K562 (cell line): ENCODE results near the gene REG3A. TPM values are rescaled to one million over a fixed set of nuclear protein-coding genes. Genes with fewer than 3 reads are reported as not detected.

Experiments used
- ATAC-seq: fragments of 200-7000 bp; cut with Tn5 transposase; 3 replicates; pipeline ENCODE4 v1.9.1; 2020; ENCODE audit warnings: moderate library complexity
- BruUV-seq: library from RNA; stranded (reverse); fragments of 400-500 nt; replicated peaks from 2 replicates; lab custom pipeline; 2021; lab: Mats Ljungman, UMichigan
- CTCF ChIA-PET: fragments of 300-600 bp; formaldehyde crosslinking; extraction: SDS; loops from one replicate; lab custom pipeline; 2021; ENCODE audit warnings: low intra/inter-chr PET ratio; lab: Yijun Ruan, JAX
- POLR2A ChIA-PET: fragments of 300-600, 350-650 bp; sonication (Branson Sonifier 250); formaldehyde crosslinking; extraction: SDS; loops from one replicate; lab custom pipeline; 2021; ENCODE audit warnings: antibody characterized with exemption, inconsistent platforms; lab: Yijun Ruan, JAX
- DNase-seq, 4 experiments: peaks; one replicate each; pipeline versions ENCODE4 v3.0.0 to v3.0.0-alpha.2; 2011 to 2018; ENCODE audit warnings: low spot score in 3 of 4, mixed read lengths in 3 of 4; ENCODE audit errors: extremely low read depth in 1 of 4
- FAIRE-seq: peaks from 2 replicates; lab custom pipeline; 2011; peaks lifted over from hg19 to GRCh38; lab: Jason Lieb, UNC
- H2AFZ ChIP-seq: 2 replicates; pipeline ENCODE4 v1.6.0; 2011; ENCODE audit warnings: low read depth, low read length, control low read depth, inconsistent platforms
- H3K27ac ChIP-seq: fragments of 200-600 bp; 3 replicates; pipeline ENCODE4 v1.8.0; 2011; ENCODE audit warnings: low read depth, mild to moderate bottlenecking, control low read depth, inconsistent platforms, low read length, moderate library complexity, mixed read lengths; ENCODE audit errors: extremely low read depth
- H3K27me3 ChIP-seq, 2 experiments: fragments of 300-600 bp in 1 of 2; 2 replicates in 1 of 2; 3 replicates in 1 of 2; pipeline versions ENCODE4 v1.6.0 to v1.8.0; 2011; ENCODE audit warnings: inconsistent platforms in 2 of 2, low read length in 2 of 2, mild to moderate bottlenecking in 1 of 2, mixed read lengths in 1 of 2, moderate library complexity in 1 of 2; ENCODE audit not compliant: control insufficient read depth in 2 of 2, insufficient read depth in 2 of 2
- H3K36me3 ChIP-seq: fragments of 300-600 bp; 3 replicates; pipeline ENCODE4 v1.8.0; 2011; ENCODE audit warnings: mild to moderate bottlenecking, low read length, inconsistent platforms; ENCODE audit not compliant: control insufficient read depth, insufficient read depth
- H3K4me1 ChIP-seq, 2 experiments: fragments of 200-600 bp in 1 of 2; replicated peaks in 1 of 2; 2 replicates in 1 of 2; 3 replicates in 1 of 2; pipeline versions ENCODE4 v1.5.1 to v1.8.0; 2011; ENCODE audit warnings: inconsistent platforms in 2 of 2, low read length in 2 of 2, mild to moderate bottlenecking in 1 of 2, mixed read lengths in 1 of 2, moderate library complexity in 1 of 2; ENCODE audit not compliant: control insufficient read depth in 2 of 2, insufficient read depth in 2 of 2
- H3K4me2 ChIP-seq: 2 replicates; pipeline ENCODE4 v1.6.1; 2011; ENCODE audit warnings: low read length, control low read depth, inconsistent platforms, mixed read lengths; ENCODE audit not compliant: insufficient read depth
- H3K4me3 ChIP-seq: fragments of 200-600 bp; sonication (generic), shearing (Covaris generic); 2 replicates; pipeline ENCODE4 v1.5.1; 2016; ENCODE audit warnings: control low read depth, inconsistent platforms
- H3K79me2 ChIP-seq: fragments of 200-600 bp; 3 replicates; pipeline ENCODE4 v1.8.0; 2011; ENCODE audit warnings: low read length, inconsistent platforms; ENCODE audit not compliant: control insufficient read depth, insufficient read depth
- H3K9ac ChIP-seq, 2 experiments: 2 replicates each; pipeline versions ENCODE4 v1.6.0 to v1.6.1; 2011; ENCODE audit warnings: low read depth in 2 of 2, low read length in 2 of 2, control low read depth in 1 of 2, inconsistent platforms in 1 of 2, mild to moderate bottlenecking in 1 of 2, mixed read lengths in 1 of 2; ENCODE audit not compliant: insufficient read depth in 1 of 2
- H3K9me1 ChIP-seq: one replicate; pipeline ENCODE4 v1.6.0; 2011; ENCODE audit warnings: inconsistent platforms, mild to moderate bottlenecking, low read length, moderate library complexity; ENCODE audit not compliant: control insufficient read depth, insufficient read depth
- H3K9me3 ChIP-seq: replicated peaks from 2 replicates; pipeline ENCODE4 v1.5.1; 2011; ENCODE audit warnings: low read depth, low read length, inconsistent platforms; ENCODE audit not compliant: control insufficient read depth, insufficient read depth
- H4K20me1 ChIP-seq: replicated peaks from 2 replicates; pipeline ENCODE4 v1.6.1; 2011; ENCODE audit warnings: low read length, inconsistent platforms, mixed read lengths; ENCODE audit not compliant: control insufficient read depth, insufficient read depth
- ELF1 ChIP-seq: fragments of 200-800 bp; sonication (Bioruptor generic); IDR thresholded peaks from 2 replicates; pipeline ENCODE4 v1.6.1; 2016; ENCODE audit warnings: missing genetic modification characterization, missing compliant biosample characterization
- ESRRB ChIP-seq: fragments of 250-450 bp; sonication (Bioruptor Pico); IDR thresholded peaks from 2 replicates; pipeline ENCODE4 v1.5.0; 2020; ENCODE audit warnings: mild to moderate bottlenecking, moderate library complexity, borderline replicate concordance
- GATAD2B ChIP-seq: fragments of 450-650 bp; IDR thresholded peaks from 2 replicates; pipeline ENCODE4 v1.6.1; 2017; ENCODE audit warnings: mild to moderate bottlenecking, borderline replicate concordance
- KDM2B ChIP-seq: fragments of 250-450 bp; sonication (Bioruptor Pico); IDR thresholded peaks from 2 replicates; pipeline ENCODE4 v1.8.0; 2021; ENCODE audit warnings: mild to moderate bottlenecking, moderate library complexity
- MCM3 ChIP-seq: fragments of 450-650 bp; IDR thresholded peaks from 2 replicates; pipeline ENCODE4 v1.6.1; 2016
- MECOM ChIP-seq: fragments of 250-450 bp; sonication (Bioruptor Pico); IDR thresholded peaks from 2 replicates; pipeline ENCODE4 v1.8.0; 2022; ENCODE audit warnings: inconsistent platforms
- MED1 ChIP-seq: sonication (generic); formaldehyde crosslinking; IDR thresholded peaks from 2 replicates; pipeline ENCODE4 v1.8.1; 2023; ENCODE audit warnings: missing genetic modification reagents, borderline replicate concordance
- NBN ChIP-seq: fragments of 450-650 bp; IDR thresholded peaks from 2 replicates; pipeline ENCODE4 v1.6.1; 2016; ENCODE audit warnings: low read depth, mild to moderate bottlenecking
- NR1H2 ChIP-seq: sonication (generic); formaldehyde crosslinking; IDR thresholded peaks from 2 replicates; pipeline ENCODE4 v1.4.0; 2020; ENCODE audit warnings: mild to moderate bottlenecking, missing genetic modification reagents
- PHF20 ChIP-seq: fragments of 450-650 bp; IDR thresholded peaks from 2 replicates; pipeline ENCODE4 v1.6.1; 2018; ENCODE audit not compliant: partially characterized antibody
- SP1 ChIP-seq: sonication (generic); formaldehyde crosslinking; IDR thresholded peaks from 2 replicates; pipeline ENCODE4 v1.8.1; 2022; ENCODE audit warnings: mild to moderate bottlenecking, missing genetic modification reagents
- SRF ChIP-seq, 2 experiments: fragments of 250-450, 450-650 bp in 1 of 2; sonication (Bioruptor Pico) in 1 of 2; sonication (generic) in 1 of 2; formaldehyde crosslinking; IDR thresholded peaks; 2 replicates each; pipeline versions ENCODE4 v1.5.0 to v1.5.1; 2020 to 2022; ENCODE audit warnings: mild to moderate bottlenecking in 1 of 2, missing genetic modification reagents in 1 of 2
- TFAM ChIP-seq: fragments of 250-450 bp; sonication (Bioruptor Pico); conservative IDR thresholded peaks from 2 replicates; pipeline ENCODE4 v1.5.0; 2021; ENCODE audit warnings: mild to moderate bottlenecking, moderate library complexity
- THRAP3 ChIP-seq: fragments of 450-650 bp; IDR thresholded peaks from 2 replicates; pipeline ENCODE4 v1.6.1; 2016; ENCODE audit warnings: mild to moderate bottlenecking, inconsistent platforms, borderline replicate concordance
- YBX1 ChIP-seq: fragments of 450-650 bp; IDR thresholded peaks from 2 replicates; pipeline ENCODE4 v1.7.1; 2016; ENCODE audit warnings: mild to moderate bottlenecking
- ZNF79 ChIP-seq: fragments of 250-450 bp; sonication (Bioruptor Pico); IDR thresholded peaks from 2 replicates; pipeline ENCODE4 v1.4.0; 2020; ENCODE audit warnings: low read depth, mild to moderate bottlenecking, moderate library complexity
- WGBS: fragments of 100-300 bp; shearing (Covaris generic); methylation state at CpG from one replicate; pipeline ENCODE4 v1.1.6; 2016; ENCODE audit warnings: low coverage, mixed read lengths; ENCODE audit not compliant: insufficient coverage; ENCODE audit errors: missing lambda C conversion rate; 5-methylcytosine and 5-hydroxymethylcytosine counted together
- in situ Hi-C: fragments of 300-500 bp; cut with MboI; formaldehyde crosslinking; loops from 4 replicates; pipeline ENCODE4 v1.15.0; 2018; ENCODE audit warnings: inconsistent platforms, mixed read lengths
- intact Hi-C: fragments of 100-400 bp; cut with micrococcal nuclease; formaldehyde crosslinking; loops from 2 replicates; pipeline ENCODE4 v1.14.2; 2022
- polyA plus RNA-seq, 8 experiments: library from polyadenylated mRNA; depleted of rRNA in 4 of 8; stranded (reverse) in 5 of 8; unstranded in 3 of 8; fragments of >200 nt; fragmentation: Nextera tagmentation in 2 of 8; fragmentation: Illumina TruSeq in 1 of 8; extraction: Ambion mirVana in 2 of 8; extraction: Trizol in 1 of 8; gene quantifications; 2 replicates each; pipeline versions ENCODE4 v1.2.1 to v1.2.3, GENCODE V29; 2011 to 2014; ENCODE audit warnings: inconsistent platforms in 1 of 8, missing spikeins in 1 of 8
- total RNA-seq, 7 experiments: library from RNA; depleted of rRNA in 6 of 7; stranded (reverse); fragments of >200 nt in 6 of 7; fragmentation: Illumina TruSeq in 2 of 7; extraction: Trizol in 2 of 7; gene quantifications; 2 replicates each; pipeline versions ENCODE4 v1.2.1 to v1.2.3, GENCODE V29; 2011 to 2021; ENCODE audit warnings: low replicate concordance in 1 of 7
- TF ChIP-seq, protein P1 (sequence below), 2 experiments: fragments of 450-650 bp; IDR thresholded peaks; 2 replicates each; pipeline ENCODE4 v1.6.1; 2018; ENCODE audit warnings: mild to moderate bottlenecking in 2 of 2, low read depth in 1 of 2; ENCODE audit not compliant: partially characterized antibody in 2 of 2

The REG3A gene
- total and polyA plus RNA-seq, 9 of the 15 experiments (the other 6 are each of a cell fraction or from before 2014, with no cell fraction given) = not detected

GRCh38 chr2:79191816-79192215 is 32.3 kb upstream of the REG3A start (continued):
- TF ChIP-seq SP1 (CRISPR knock-in tag) (no peak), KDM2B (CRISPR knock-in tag) (no peak)

DNA sequence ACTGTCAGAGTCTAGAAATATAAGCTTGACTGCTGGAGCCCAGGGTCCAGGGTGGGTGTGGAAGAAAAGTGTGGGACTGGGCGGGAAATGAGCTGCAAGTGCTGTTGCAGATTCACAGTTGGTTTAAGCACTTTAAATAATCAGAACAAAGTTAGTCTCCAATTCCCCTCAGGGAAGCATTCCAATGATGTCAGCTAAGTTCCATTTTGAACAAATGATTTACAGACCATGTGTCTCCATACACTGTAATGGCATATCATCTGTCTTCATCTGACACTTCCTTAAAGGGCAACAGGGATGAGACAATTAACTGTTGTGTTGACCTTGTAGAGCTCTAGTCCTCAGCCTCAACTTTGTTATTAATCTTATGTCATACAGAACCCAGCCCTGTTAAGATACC is 31.5 kb upstream of the REG3A start:
- H3K9me3 ChIP-seq = no peaks in the 10 kb centered on the region
- DNase-seq (no peak), ATAC-seq (no peak), FAIRE-seq (no peak)
- no peak overlapping the region for H3K27ac ChIP-seq
- H3K9me1 ChIP-seq = no peaks in the 10 kb centered on the region
- H3K36me3 ChIP-seq = no peaks in the 10 kb centered on the region
- no peaks in the 10 kb centered on the region for H3K79me2 ChIP-seq
- no peak overlapping the region for H2AFZ ChIP-seq
- in situ Hi-C loops = no loop called here
- WGBS = 0% methylated on average over 1 of the region's 1 CpG
- no peak overlapping the region for H3K4me3 ChIP-seq
- H3K4me1 ChIP-seq = no peaks in the 10 kb centered on the region
- no peak overlapping the region for H3K9ac ChIP-seq
- BruUV-seq = no TSS peak
- ChIA-PET POLR2A (no interaction called here), CTCF (no interaction called here)
- no peaks in the 10 kb centered on the region for H4K20me1 ChIP-seq
- no peak for TF ChIP-seq GATAD2B
- TF ChIP-seq NR1H2 (CRISPR knock-in tag) = no peak
- TF ChIP-seq TFAM = no peak
- TF ChIP-seq YBX1 = no peak
- no peak for TF ChIP-seq MCM3
- TF ChIP-seq SRF (CRISPR knock-in tag; IDR thresholded peaks at IDR 0.05) = no peak
- no peak for TF ChIP-seq MED1 (CRISPR knock-in tag)
- no peak for TF ChIP-seq MECOM
- no peak for TF ChIP-seq PHF20
- TF ChIP-seq, protein P1, sequence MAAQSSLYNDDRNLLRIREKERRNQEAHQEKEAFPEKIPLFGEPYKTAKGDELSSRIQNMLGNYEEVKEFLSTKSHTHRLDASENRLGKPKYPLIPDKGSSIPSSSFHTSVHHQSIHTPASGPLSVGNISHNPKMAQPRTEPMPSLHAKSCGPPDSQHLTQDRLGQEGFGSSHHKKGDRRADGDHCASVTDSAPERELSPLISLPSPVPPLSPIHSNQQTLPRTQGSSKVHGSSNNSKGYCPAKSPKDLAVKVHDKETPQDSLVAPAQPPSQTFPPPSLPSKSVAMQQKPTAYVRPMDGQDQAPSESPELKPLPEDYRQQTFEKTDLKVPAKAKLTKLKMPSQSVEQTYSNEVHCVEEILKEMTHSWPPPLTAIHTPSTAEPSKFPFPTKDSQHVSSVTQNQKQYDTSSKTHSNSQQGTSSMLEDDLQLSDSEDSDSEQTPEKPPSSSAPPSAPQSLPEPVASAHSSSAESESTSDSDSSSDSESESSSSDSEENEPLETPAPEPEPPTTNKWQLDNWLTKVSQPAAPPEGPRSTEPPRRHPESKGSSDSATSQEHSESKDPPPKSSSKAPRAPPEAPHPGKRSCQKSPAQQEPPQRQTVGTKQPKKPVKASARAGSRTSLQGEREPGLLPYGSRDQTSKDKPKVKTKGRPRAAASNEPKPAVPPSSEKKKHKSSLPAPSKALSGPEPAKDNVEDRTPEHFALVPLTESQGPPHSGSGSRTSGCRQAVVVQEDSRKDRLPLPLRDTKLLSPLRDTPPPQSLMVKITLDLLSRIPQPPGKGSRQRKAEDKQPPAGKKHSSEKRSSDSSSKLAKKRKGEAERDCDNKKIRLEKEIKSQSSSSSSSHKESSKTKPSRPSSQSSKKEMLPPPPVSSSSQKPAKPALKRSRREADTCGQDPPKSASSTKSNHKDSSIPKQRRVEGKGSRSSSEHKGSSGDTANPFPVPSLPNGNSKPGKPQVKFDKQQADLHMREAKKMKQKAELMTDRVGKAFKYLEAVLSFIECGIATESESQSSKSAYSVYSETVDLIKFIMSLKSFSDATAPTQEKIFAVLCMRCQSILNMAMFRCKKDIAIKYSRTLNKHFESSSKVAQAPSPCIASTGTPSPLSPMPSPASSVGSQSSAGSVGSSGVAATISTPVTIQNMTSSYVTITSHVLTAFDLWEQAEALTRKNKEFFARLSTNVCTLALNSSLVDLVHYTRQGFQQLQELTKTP (IDR thresholded peaks at IDR 0.05; ENCODE audit: low read depth in 1 of 2, partially characterized antibody in 2 of 2) = no peak
- TF ChIP-seq ESRRB (CRISPR knock-in tag) = no peak
- TF ChIP-seq ZNF79 (CRISPR knock-in tag) = no peak
- no peak for TF ChIP-seq ELF1
- TF ChIP-seq NBN = no peak
- TF ChIP-seq THRAP3 = no peak
- no peaks in the 10 kb centered on the region for H3K27me3 ChIP-seq
- no peak overlapping the region for H3K4me2 ChIP-seq
- intact Hi-C loops = no loop called here
